NB4 (cell line): ENCODE results near the gene ZC3H7A.

Source experiments
- CTCF ChIP-seq: IDR thresholded peaks from one replicate; pipeline ENCODE4 v1.5.1; 2012; ENCODE audit warnings: low read depth, low read length
- POLR2A ChIP-seq: IDR thresholded peaks from 2 replicates; pipeline ENCODE4 v1.6.1; 2011; ENCODE audit warnings: mild to moderate bottlenecking; ENCODE audit not compliant: insufficient read length; ENCODE audit errors: extremely low read depth

GRCh38 chr16:11744075-11744470, 53.0 kb downstream of the ZC3H7A start:
- TF ChIP-seq CTCF (no peak), POLR2A (no peak)
